HK-2 (cell line): ENCODE data around the gene TUBE1.
"Not testable (repeated sequence)": the region's sequence is repeated elsewhere in the genome, so short reads cannot be mapped to it uniquely, and the experiment has no call there.

ENCODE experiments used
- DNase-seq: peaks from one replicate; pipeline ENCODE4 v3.0.0-alpha.2; 2018; ENCODE audit not compliant: unreplicated experiment

The TUBE1 gene, protein sequence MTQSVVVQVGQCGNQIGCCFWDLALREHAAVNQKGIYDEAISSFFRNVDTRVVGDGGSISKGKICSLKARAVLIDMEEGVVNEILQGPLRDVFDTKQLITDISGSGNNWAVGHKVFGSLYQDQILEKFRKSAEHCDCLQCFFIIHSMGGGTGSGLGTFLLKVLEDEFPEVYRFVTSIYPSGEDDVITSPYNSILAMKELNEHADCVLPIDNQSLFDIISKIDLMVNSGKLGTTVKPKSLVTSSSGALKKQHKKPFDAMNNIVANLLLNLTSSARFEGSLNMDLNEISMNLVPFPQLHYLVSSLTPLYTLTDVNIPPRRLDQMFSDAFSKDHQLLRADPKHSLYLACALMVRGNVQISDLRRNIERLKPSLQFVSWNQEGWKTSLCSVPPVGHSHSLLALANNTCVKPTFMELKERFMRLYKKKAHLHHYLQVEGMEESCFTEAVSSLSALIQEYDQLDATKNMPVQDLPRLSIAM

DNA sequence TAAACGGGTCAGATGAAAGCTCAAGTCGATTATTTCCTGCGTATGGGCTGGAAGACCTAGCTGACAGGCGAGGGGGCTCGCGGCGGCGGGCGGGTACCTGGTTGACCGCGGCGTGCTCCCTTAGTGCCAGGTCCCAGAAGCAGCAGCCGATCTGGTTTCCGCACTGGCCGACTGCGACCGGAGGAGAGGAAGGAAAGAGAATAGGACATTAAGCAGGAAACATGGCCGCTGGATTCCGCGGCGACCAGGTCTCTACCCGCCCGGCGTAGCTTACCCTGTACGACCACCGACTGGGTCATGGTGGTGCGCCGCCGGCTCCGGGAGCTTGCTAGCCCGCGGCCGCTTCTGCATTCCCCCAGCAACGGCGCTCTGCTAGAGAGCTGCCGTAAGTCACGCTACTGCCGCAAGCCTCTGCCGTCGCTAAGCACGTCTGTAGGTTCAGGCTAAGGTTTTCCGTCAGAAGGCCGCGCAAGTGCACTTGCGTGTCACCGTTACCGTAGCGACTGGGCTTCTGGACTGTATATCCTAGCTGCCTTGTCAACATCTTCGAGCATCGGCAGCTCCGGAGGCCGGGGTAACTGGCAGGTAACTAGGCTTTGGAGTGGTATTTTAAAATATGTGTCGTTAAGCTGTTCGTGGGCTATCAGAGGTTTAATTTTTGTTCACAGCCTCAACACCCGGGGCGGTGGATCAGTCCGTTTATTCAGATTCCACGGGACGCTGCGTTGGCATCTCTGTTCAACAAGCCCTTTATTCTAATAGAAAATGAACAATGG lies at the start of gene TUBE1, which contains the start of gene FAM229B:
Gene TUBE1 (minus strand): TSS at position 347 of the 776 bp plus-strand sequence. CDS start 48 bp downstream, at position 299.
Gene FAM229B (plus strand): TSS at position 456 of the 776 bp plus-strand sequence. CDS start 11,693 bp downstream, outside the sequence.
- peak; percentile 88 for DNase-seq

DNA sequence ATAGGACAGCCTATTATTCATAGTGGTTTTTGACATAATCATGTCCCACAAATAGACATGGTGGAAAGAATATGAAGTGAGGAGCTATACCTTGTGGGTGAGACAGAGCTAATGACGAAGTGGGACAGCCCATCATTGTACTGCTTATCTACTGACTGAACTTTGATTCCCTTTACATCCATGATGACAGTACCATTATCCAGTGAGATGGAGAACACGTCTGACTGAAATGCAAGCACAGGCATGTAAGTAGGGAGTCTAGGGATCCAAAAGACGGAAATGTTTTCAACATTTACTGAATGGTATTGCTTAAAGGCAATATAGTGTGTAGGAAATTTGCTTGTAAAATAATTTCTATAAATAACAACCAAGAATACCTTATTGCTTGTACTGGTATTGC lies 43.6 kb upstream of the TUBE1 start:
- no peak for DNase-seq

DNA sequence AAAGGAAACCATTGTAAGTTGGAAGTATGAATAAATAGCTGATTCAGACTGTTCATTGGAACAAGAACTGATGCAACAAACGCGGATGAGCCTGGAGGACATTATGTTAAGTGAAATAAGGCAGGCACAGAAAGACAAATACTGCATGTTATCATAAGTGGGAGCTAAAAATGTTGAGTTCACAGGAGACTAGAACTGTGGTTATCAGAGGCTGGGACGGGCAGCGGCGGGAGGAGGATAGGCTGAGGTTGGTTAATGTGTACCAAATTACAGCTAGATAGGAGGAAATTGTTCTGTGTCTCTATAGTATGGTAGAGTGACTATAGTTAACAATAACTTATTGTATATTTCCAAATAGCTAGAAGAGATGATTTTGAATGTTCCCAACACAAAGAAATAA lies 40.9 kb upstream of the TUBE1 start:
- no peak for DNase-seq

DNA sequence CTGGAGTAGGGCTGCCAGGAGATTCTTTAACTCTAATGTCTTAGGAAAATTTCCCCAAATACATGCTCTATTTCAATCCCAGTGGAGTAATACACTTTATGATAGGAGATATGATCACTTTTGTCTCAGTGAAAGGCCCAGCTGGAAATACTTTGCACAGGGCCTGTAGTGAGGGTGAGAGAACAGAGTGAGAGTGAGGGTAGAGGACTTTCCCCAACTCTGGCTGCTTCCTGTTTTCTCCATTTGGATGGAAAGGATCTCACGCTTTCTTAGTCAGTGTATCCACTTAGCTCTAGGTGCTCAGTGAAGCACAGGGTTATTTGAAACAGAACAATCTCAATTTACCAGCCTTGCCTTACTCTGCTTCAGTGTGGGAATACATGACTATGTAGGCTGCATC lies 36.7 kb upstream of the TUBE1 start:
- no peak for DNase-seq

DNA sequence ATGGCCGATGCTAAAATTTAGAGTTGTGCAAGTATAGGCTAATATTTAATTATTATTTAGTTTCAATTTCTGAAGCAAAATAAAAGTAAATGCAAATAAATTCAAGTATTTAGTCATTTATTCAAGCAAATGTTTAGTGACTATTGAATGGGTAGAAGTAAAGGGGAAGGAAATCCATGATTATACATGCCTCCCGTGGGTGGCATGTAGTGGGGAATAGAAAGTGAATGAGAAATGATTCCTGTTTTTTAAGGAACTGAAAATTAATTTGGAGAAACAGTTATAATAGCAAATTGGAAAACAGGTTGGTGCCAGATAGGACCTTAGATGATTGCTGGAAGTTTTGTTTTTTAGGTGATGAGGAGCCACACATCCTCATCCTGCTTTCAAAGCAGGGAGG lies 35.5 kb upstream of the TUBE1 start:
- DNase-seq: no peak

DNA sequence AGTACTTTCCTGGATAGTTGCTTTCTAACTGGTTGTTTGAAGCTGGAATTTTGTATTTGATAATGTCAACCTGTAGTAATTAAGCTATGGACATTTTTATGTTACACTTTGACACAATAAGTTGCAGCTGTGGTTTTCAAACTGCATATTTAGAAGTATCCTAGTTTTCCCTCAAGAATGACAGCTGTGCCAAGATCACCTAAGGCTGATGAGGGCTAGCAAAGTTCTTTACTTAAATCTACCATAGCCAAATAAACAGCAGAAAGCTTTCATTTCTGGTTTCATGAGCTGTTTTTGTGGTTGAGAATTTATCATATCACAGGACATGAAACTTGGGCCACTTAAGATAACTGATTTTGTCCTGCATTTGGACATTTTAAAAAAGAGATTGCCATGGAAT lies 30.8 kb upstream of the TUBE1 start:
- DNase-seq: no peak

DNA sequence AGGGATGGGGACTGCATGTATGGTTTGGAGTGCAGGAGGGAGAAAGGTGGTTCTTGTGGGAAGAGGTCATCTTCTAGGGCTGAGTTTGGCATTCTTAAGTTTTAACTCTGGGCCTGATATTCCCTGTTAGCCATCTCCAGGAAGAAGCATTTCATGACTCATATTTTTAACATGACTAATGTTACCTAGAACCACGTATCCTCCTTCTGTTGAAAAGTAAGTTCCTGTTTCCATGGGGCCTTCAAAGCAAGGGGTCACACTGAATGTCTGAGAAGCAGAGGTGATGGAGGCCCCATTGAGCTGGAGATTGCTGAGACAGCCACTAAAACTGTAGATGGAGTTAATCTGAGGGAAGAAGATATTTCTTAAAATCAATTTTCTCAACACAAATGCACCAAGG lies 30.3 kb upstream of the TUBE1 start:
- DNase-seq: no peak

DNA sequence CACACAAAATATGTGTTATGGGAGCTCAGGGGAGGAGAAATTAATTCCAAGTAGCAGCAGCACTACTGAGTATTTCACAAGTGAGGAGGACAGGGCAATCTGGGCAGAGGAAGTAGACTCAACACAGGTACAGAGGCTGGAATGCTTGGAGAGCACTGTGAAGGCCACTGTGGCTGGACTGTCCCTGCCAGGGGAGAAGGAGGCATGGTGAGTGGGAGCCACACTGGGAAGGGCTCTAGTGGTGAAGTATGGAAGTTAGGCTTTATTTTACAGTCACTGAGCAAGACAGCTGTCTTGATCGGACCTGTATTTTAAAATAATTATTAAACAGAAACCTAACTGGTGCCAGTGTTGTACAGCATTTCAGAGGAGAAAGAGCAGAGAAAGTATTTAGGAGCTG lies 28.9 kb upstream of the TUBE1 start:
- DNase-seq: no peak

DNA sequence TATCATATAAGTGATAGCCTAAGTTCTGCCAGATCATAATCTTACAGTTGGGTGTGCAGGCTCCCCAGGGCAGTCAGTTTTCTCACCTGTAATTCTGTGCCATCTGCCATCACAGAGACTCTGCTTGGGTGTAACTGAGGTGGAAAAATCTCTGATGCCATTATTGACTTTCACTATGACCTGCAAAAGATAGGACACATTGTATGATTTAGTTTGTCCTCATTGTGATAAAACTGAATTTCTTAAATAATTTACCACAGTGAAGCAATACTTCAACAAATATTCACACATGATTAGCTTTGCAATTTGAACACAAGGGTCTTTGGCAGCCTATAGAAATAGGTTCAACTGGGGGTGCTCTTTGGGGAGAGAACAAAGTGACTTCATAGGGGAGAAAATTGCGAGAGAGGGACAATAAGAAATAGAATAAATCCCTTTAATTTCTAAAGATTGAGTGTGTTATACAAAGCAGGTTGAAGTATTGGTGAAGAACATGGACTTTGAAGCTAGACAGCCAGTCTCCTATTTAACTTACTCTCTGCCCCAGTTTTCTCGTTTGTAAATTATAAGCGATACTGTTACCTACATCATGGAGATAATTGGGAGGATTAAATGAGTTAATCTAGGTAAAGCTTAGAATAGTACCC lies 27.4 kb upstream of the TUBE1 start:
- DNase-seq: no peak

DNA sequence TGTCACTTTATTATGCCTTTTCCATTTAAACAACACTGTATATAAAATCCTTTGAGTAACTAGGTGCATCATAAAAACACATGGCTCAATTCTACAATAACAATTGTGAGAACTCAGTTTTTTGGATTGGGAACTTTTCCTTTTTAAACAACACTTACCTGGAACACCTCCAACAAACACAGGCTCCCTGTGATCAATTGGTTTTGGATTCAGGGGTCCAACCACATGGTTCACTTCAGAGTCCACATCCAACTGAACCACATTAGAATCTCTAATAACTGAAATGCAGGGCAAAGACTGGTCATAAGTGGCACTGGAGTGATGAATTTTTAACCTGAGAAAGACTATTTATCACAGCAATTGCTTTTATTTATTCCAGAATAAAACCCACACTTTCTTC lies 26.6 kb upstream of the TUBE1 start:
- no peak for DNase-seq

DNA sequence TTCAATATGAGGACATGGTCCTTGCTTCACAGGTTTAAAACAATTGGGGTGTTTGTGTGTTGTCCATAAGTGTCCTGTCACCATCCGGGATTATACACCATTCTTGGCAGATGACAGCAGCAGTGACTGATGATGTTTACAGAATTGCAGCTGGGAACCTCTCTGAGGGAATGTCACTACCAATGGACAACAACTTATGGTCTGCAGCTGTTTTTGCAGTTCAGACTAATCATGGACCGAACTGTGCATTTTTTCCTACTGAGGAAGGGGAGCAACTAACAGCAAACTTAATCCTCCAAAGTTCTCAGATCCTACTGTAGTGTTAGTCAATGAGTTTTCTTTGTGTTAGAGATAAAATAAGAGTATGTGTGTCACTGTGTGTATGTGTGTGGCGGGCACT lies 26.1 kb upstream of the TUBE1 start:
- DNase-seq: no peak

DNA sequence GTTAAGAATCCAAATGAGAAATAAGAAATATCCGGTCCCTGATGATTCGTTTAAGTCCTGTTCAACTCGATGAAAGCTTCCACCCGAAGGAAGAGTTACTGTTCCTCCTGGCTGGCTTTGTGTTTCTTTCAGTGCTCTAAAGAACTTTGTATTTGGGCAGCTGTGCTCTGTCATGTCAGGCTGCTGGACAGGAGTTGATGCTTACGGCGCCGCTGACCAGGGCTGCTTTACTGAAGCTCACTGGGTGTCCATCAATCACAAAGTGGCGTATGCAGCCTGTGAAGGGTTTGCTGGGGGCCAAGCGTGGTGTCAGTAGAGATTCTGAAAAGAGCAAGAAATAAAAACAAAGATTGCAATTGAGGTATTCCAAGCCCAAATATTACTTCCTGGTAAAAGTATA lies 22.0 kb upstream of the TUBE1 start:
- DNase-seq: no peak

DNA sequence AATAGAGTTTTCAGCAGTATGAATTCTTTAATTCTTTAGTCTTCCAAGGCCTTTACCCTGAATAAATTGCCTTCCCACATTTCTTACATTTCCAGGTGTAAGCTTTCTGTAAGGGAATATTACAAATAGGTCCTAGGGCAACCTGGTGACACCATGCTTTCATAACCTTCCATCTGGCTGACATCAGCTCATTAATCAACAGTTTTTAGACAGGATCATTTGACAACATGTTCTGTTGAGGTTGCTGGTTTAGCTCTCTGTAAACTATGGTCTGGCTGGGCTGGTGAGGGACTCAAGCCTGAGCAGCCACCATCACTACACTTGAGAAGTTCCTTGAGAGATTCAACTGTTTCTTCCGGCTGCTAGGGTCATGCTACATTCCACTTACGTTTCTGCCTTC lies 19.3 kb upstream of the TUBE1 start:
- DNase-seq: no peak

DNA sequence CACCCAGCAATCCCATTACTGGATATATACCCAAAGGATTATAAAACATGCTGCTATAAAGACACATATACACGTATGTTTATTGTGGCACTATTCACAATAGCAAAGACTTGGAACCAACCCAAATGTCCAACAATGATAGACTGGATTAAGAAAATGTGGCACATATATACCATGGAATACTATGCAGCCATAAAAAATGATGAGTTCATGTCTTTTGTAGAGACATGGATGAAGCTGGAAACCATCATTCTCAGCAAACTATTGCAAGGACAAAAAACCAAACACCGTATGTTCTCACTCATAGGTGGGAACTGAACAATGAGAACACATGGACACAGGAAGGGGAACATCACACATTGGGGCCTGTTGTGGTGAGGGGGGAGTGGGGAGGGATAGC lies 18.7 kb upstream of the TUBE1 start:
- DNase-seq: not testable (repeated sequence)

DNA sequence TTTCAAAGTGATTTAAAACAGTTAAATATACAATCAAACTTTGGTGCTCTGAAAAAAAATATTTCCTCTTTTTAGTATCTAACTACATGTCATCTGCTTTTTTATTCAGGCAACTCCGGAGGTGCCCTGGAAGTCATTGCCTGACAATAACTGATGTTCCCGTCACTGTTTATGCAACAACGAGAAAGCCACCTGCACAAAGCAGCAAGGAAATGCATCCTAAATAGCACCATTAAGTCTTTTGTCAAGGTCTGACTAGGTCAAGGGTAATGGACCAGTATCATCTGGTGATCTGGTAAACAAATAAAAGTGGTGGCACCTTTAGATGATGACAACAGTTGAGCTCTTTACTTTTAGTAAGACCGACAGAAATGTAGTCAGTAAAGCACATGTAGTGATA lies 13.3 kb upstream of the TUBE1 start:
- DNase-seq: no peak

DNA sequence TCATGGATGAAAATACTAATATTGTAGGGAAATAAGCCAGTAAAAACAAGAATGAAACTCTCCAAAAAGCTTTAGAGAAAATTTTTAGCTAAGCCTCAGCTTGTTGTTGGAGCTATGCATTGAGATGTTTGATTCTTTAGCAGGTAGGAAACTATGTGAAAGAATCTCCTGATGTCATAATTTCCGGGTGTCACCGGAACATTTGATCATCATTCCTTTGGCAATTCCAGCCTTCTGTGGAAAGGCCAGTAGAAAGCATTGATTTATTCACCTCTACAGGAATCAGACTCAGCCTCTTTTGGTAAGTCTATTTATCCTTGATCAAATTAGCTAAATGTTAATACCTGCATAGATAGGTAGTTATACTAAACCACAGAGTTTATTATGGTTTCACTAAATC lies 9.6 kb upstream of the TUBE1 start:
- no peak for DNase-seq

DNA sequence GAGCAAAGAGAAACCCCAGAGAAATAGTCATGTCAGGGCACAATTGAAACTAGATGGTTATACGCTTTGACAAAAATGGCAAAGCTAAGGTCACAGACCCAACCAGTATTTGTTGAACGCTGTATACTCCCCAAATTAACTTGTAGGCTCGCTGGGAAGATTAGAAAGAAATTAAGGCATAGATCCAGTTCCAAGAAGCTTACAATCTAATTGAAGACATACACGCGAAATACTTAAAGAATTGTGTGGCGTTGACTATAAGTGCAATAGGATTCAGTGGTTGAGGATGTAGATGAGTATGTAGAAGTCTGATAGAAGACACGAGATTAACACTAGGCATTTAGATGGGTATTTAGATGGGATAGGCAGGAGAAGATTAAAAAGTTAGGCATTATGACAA lies 634 bp upstream of the TUBE1 start:
- DNase-seq: no peak

DNA sequence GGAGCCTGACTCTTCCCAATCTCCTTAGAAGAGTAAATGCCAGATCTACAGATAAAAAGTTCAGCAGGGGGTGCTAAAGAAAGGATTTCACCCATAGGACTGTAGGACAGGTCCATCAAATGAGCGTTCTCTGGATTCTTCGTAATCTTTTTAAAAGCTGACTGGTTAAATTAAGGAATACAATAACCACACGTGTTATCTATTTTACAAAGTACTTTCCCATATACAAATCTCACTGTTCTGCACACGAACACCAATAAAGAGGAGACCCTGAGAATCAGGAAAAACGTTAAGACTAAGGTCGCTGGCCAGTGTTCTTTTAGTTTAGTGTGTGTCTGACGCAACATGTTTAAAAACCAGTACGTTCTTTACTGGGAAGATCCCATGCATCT lies 542 bp downstream of the TUBE1 start:
- DNase-seq: no peak

DNA sequence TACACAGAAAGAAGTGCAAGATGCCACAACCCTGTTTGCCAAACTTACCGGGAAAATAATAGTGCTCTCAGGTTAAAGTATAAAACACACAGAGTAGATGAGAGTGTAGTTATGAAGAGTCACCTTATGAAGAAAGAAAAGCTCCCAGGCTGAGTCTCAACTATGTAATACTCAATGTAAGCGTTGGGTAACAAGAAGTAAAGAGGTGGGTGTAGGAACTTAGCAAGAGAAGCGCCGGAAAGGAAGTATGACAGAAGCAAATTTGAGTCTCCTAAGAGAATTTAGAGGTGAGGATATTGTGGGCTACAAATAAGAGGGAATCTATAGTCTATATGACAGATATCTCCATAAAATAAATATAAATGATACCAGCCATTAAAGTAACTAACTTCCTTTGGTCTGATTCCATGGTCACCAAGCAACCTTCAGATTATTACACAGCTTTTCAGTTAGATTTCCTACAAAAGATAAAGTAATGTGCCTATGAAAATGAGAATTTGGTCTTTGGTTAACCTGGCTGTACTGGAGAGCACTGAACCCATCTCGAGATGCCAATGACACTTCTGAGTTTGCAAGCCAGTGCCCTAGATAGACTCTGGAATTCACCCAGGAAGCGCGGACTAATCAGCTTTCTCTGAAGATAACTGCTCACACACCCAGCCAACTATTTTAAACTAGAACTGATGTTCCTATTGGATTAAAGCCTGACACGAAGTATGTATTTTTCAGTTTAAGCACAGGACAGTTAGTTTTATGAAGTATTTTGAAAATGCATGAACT lies 1.8 kb downstream of the TUBE1 start:
- no peak for DNase-seq

DNA sequence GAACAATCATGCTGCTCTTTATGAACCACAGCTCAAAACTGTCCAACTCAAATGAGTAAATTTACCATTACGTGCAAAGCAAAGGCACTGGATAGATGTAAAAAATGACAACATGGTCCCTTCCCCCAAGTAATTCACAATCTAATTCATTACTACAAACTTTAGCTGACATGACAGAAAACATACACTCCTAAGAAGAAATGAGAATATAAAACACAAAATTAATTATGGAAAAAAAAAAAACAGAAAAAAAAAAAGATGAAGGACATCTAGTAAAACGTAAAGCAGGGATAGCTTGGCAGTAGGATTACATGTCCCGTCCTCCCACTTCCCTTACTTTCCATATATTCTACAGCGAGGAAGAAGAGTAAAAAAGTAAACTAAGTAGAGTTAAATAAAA lies 5.7 kb downstream of the TUBE1 start:
- no peak for DNase-seq

DNA sequence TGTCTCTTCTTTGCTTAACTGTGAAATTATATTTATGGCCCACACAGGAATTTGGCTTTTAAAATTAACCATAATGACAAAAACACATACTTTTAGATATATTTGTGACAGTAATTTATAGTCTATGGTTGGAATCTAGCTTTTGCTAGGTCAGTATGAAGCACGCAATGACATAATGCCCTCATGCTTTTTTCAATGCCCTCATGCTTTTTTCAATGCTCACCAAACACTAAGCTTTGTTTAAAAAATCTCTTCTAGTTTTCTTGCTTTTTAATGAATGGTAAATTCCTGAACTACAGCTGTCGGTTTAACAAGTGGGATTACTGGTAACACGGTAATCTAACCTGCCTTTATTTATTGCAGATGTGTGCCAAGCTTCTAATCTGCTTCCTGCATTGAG lies 20.7 kb downstream of the TUBE1 start:
- no peak for DNase-seq
